ENCODE results near the gene ATF3.

ATF3 gene

DNA sequence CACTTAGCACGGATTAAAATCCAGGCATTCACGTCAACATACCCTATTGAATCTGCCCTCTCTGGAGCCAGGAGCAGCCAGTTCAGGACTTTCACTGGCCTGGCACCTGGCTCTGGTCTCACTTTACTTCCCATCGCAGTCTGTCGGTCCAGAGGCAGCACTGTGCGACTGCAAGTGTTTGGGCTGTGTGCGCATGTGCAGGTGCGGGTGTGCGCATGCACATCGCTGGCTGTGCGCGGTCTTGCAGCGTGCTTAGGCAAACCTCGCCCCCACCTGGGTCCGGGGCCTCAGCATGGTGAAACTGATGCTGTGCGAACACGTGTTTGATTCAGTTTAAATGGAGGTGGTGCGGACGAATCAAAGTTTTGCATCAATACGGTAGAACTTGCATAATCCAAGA is 38.0 kb downstream of the ATF3 start:
- TF ChIP-seq SIN3A (IDR thresholded peaks at IDR 0.05; ENCODE audit: borderline replicate concordance, insufficient read depth, low read length): no peak
- TF ChIP-seq POLR2AphosphoS5 (IDR thresholded peaks at IDR 0.05; ENCODE audit: low read depth, low read length): no peak
- TF ChIP-seq TAF1 (IDR thresholded peaks at IDR 0.05; ENCODE audit: borderline replicate concordance, insufficient read depth, low read length): no peak

- TF ChIP-seq TAF1 (IDR thresholded peaks at IDR 0.05; ENCODE audit: borderline replicate concordance, insufficient read depth, low read length) (no peak), REST (IDR thresholded peaks at IDR 0.05; ENCODE audit: insufficient read depth in 1 of 2, low read depth in 2 of 2, low read length in 2 of 2) (no peak), SIN3A (IDR thresholded peaks at IDR 0.05; ENCODE audit: borderline replicate concordance, insufficient read depth, low read length) (no peak), FOXP2 (optimal IDR thresholded peaks at IDR 0.05; ENCODE audit: borderline replicate concordance, extremely low read depth, extremely low read length, insufficient read depth) (no peak), POLR2AphosphoS5 (IDR thresholded peaks at IDR 0.05; ENCODE audit: low read depth, low read length) (no peak)
These were observed 38.4 kb downstream of the ATF3 start for GRCh38 chr1:212647004-212647403.

DNA sequence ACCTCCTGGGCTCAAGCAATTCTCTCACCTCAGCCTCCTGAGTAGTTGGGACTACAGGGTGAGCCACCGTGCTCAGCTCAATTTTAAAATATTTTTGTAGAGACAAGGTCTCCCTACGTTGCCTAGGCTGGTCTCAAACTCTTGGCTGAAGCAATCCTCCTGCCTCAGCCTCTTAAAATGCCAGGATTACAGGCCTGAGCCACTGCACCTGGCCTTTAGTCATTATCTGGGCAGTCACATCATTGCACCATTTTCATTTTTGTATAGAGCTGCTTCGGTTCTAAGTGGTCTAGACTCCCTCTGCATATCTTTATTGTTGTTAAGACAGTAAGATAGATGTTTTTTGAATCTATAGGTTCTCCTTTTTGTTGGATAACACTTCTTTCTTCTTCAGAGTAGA is 39.9 kb downstream of the ATF3 start:
- TF ChIP-seq TAF1 (IDR thresholded peaks at IDR 0.05; ENCODE audit: borderline replicate concordance, insufficient read depth, low read length) (no peak), SIN3A (IDR thresholded peaks at IDR 0.05; ENCODE audit: borderline replicate concordance, insufficient read depth, low read length) (no peak), REST (IDR thresholded peaks at IDR 0.05; ENCODE audit: insufficient read depth in 1 of 2, low read depth in 2 of 2, low read length in 2 of 2) (no peak), POLR2AphosphoS5 (IDR thresholded peaks at IDR 0.05; ENCODE audit: low read depth, low read length) (no peak), FOXP2 (optimal IDR thresholded peaks at IDR 0.05; ENCODE audit: borderline replicate concordance, extremely low read depth, extremely low read length, insufficient read depth) (no peak)

GRCh38 chr1:212649020-212649419 is 40.5 kb downstream of the ATF3 start:
- TF ChIP-seq SIN3A (IDR thresholded peaks at IDR 0.05; ENCODE audit: borderline replicate concordance, insufficient read depth, low read length): no peak
- TF ChIP-seq FOXP2 (optimal IDR thresholded peaks at IDR 0.05; ENCODE audit: borderline replicate concordance, extremely low read depth, extremely low read length, insufficient read depth): no peak
- no peak for TF ChIP-seq TAF1 (IDR thresholded peaks at IDR 0.05; ENCODE audit: borderline replicate concordance, insufficient read depth, low read length)
- TF ChIP-seq POLR2AphosphoS5 (IDR thresholded peaks at IDR 0.05; ENCODE audit: low read depth, low read length): no peak
- no peak for TF ChIP-seq REST (IDR thresholded peaks at IDR 0.05; ENCODE audit: insufficient read depth in 1 of 2, low read depth in 2 of 2, low read length in 2 of 2)

- TF ChIP-seq POLR2AphosphoS5 (IDR thresholded peaks at IDR 0.05; ENCODE audit: low read depth, low read length) (no peak), SIN3A (IDR thresholded peaks at IDR 0.05; ENCODE audit: borderline replicate concordance, insufficient read depth, low read length) (no peak), REST (IDR thresholded peaks at IDR 0.05; ENCODE audit: insufficient read depth in 1 of 2, low read depth in 2 of 2, low read length in 2 of 2) (no peak)
These were observed 41.7 kb downstream of the ATF3 start for GRCh38 chr1:212650228-212650627.

Measured in PFSK-1 (cell line).